Measurements from ENCODE around the gene PIWIL4.

Gene PIWIL4

GRCh38 chr11:94546162-94546470, 21.1 kb upstream of the PIWIL4 start:
- H3K4me3 ChIP-seq (ENCODE audit: low read depth, low read length), result peak overlapping the region; percentile 9
- no peaks in the 10 kb centered on the region for H3K4me1 ChIP-seq (ENCODE audit: control insufficient read depth, insufficient read depth, low read length)
- TF ChIP-seq GLI4 (tag by site-specific recombination; IDR thresholded peaks at IDR 0.05) (no peak), KLF9 (tag by site-specific recombination; IDR thresholded peaks at IDR 0.05; ENCODE audit: low read depth) (no peak), ZNF174 (tag by site-specific recombination; IDR thresholded peaks at IDR 0.05) (no peak), CTCF (tag by site-specific recombination; IDR thresholded peaks at IDR 0.05) (no peak), ZNF221 (tag by site-specific recombination; IDR thresholded peaks at IDR 0.05; ENCODE audit: borderline replicate concordance) (no peak), ZNF280C (tag by site-specific recombination; IDR thresholded peaks at IDR 0.05) (no peak), ZNF530 (tag by site-specific recombination; IDR thresholded peaks at IDR 0.05; ENCODE audit: low read depth) (no peak), ZNF529 (tag by site-specific recombination; IDR thresholded peaks at IDR 0.05; ENCODE audit: insufficient replicate concordance) (no peak), ZNF629 (tag by site-specific recombination; IDR thresholded peaks at IDR 0.05) (no peak), ZFP3 (tag by site-specific recombination; IDR thresholded peaks at IDR 0.05; ENCODE audit: low read depth) (no peak), ZNF423 (tag by site-specific recombination; IDR thresholded peaks at IDR 0.05) (no peak), ZNF335 (tag by site-specific recombination; conservative IDR thresholded peaks at IDR 0.05) (no peak), HOXC10 (CRISPR knock-in tag; IDR thresholded peaks at IDR 0.05) (no peak), PBX3 (CRISPR knock-in tag; IDR thresholded peaks at IDR 0.05) (no peak)
- POLR2A ChIA-PET, result no interaction called here
- no peaks in the 10 kb centered on the region for H3K9me3 ChIP-seq (ENCODE audit: control insufficient read depth, insufficient read depth, low read depth, low read length)
- CTCF ChIA-PET, result no interaction called here
- H3K36me3 ChIP-seq (ENCODE audit: control insufficient read depth in 2 of 2, insufficient read depth in 1 of 2, low read length in 2 of 2), result no peaks in the 10 kb centered on the region
- no peak overlapping the region for H3K27ac ChIP-seq (ENCODE audit: extremely low read depth, low read depth, low read length)

- peak overlapping the region; percentile 5 for H3K4me3 ChIP-seq (ENCODE audit: low read depth, low read length)
- ChIA-PET POLR2A (no interaction called here), CTCF (interaction anchor here (1.4 to 2.0 kb wide), 4 partner anchors 10 to 77 kb away, joined by 5 to 6 read pairs (median 6); no protein-coding TSS in a partner anchor)
- H3K9me3 ChIP-seq (ENCODE audit: control insufficient read depth, insufficient read depth, low read depth, low read length), result no peaks in the 10 kb centered on the region
- H3K36me3 ChIP-seq (ENCODE audit: control insufficient read depth in 2 of 2, insufficient read depth in 1 of 2, low read length in 2 of 2), result no peaks in the 10 kb centered on the region
- no peak overlapping the region for H3K27ac ChIP-seq (ENCODE audit: extremely low read depth, low read depth, low read length)
- H3K4me1 ChIP-seq (ENCODE audit: control insufficient read depth, insufficient read depth, low read length), result no peaks in the 10 kb centered on the region
- TF ChIP-seq SCRT2 (tag by site-specific recombination; IDR thresholded peaks at IDR 0.05), result peak; percentile 68; the same call in 1 of the 2 replicates
- TF ChIP-seq ZNF184 (tag by site-specific recombination; IDR thresholded peaks at IDR 0.05), result no peak
- TF ChIP-seq ZNF600 (tag by site-specific recombination; IDR thresholded peaks at IDR 0.05), result 0 out of 2 replicates have a peak, but pooled peaks have one; percentile 12
- TF ChIP-seq REST (tag by site-specific recombination; IDR thresholded peaks at IDR 0.05), result no peak
- TF ChIP-seq ZBTB1 (tag by site-specific recombination; IDR thresholded peaks at IDR 0.05), result no peak
- TF ChIP-seq WT1 (tag by site-specific recombination; IDR thresholded peaks at IDR 0.05), result no peak
- no peak for TF ChIP-seq GLIS2 (tag by site-specific recombination; IDR thresholded peaks at IDR 0.05)
- TF ChIP-seq BCL11B (tag by site-specific recombination; IDR thresholded peaks at IDR 0.05; ENCODE audit: low read depth), result no peak
- TF ChIP-seq ZNF549 (tag by site-specific recombination; IDR thresholded peaks at IDR 0.05), result no peak
- TF ChIP-seq ZNF514 (tag by site-specific recombination; IDR thresholded peaks at IDR 0.05), result no peak
- TF ChIP-seq ZNF302 (tag by site-specific recombination; IDR thresholded peaks at IDR 0.05; ENCODE audit: low read depth), result no peak
- TF ChIP-seq OVOL3 (tag by site-specific recombination; IDR thresholded peaks at IDR 0.05), result no peak
- no peak for TF ChIP-seq ZNF658 (tag by site-specific recombination; IDR thresholded peaks at IDR 0.05)
- TF ChIP-seq ZBTB20 (tag by site-specific recombination; IDR thresholded peaks at IDR 0.05), result peak; percentile 17; the same call in 1 of the 2 replicates
- TF ChIP-seq ZNF23 (tag by site-specific recombination; IDR thresholded peaks at IDR 0.05; ENCODE audit: borderline replicate concordance), result no peak
- no peak for TF ChIP-seq ZSCAN30 (tag by site-specific recombination; IDR thresholded peaks at IDR 0.05)
Measured at GRCh38 chr11:94546886-94547285, 20.3 kb upstream of the PIWIL4 start.
